Mesendoderm (in vitro differentiated cells): ENCODE measurements around the gene C22orf15.

Experiments used
- DNase-seq: peaks from one replicate; pipeline ENCODE4 v3.0.0; 2013
- H2AK5ac ChIP-seq: 2 replicates; pipeline ENCODE4 v1.6.1; 2013; ENCODE audit warnings: low read length, inconsistent platforms
- H2BK120ac ChIP-seq: 2 replicates; pipeline ENCODE4 v1.6.1; 2013; ENCODE audit warnings: low read depth, mild to moderate bottlenecking, low read length, moderate library complexity, mixed read lengths
- H2BK15ac ChIP-seq: replicated peaks from 2 replicates; pipeline ENCODE4 v1.6.1; 2013; ENCODE audit warnings: low read depth, mild to moderate bottlenecking, moderate library complexity
- H2BK5ac ChIP-seq: 2 replicates; pipeline ENCODE4 v1.6.1; 2013; ENCODE audit warnings: low read length, inconsistent platforms
- H3K18ac ChIP-seq: 2 replicates; pipeline ENCODE4 v1.6.1; 2013; ENCODE audit warnings: mild to moderate bottlenecking, low read length, mixed read lengths
- H3K23ac ChIP-seq: one replicate; pipeline ENCODE4 v1.6.1; 2013; ENCODE audit warnings: low read length
- H3K27ac ChIP-seq: 2 replicates; pipeline ENCODE4 v1.5.1; 2013; ENCODE audit warnings: low read depth, mild to moderate bottlenecking, inconsistent platforms, low read length, moderate library complexity
- H3K27me3 ChIP-seq: 2 replicates; pipeline ENCODE4 v1.6.1; 2013; ENCODE audit warnings: low read length, control low read depth, mild to moderate bottlenecking, inconsistent platforms; ENCODE audit not compliant: insufficient read depth, poor library complexity
- H3K36me3 ChIP-seq: 2 replicates; pipeline ENCODE4 v1.6.1; 2013; ENCODE audit warnings: low read length, inconsistent platforms; ENCODE audit not compliant: control insufficient read depth, insufficient read depth
- H3K4ac ChIP-seq: one replicate; pipeline ENCODE4 v1.6.1; 2013; ENCODE audit warnings: low read depth, mild to moderate bottlenecking, low read length, moderate library complexity
- H3K4me1 ChIP-seq: 2 replicates; pipeline ENCODE4 v1.6.1; 2013; ENCODE audit warnings: low read depth, low read length, inconsistent platforms; ENCODE audit not compliant: control insufficient read depth
- H3K4me2 ChIP-seq: 2 replicates; pipeline ENCODE4 v1.6.1; 2013; ENCODE audit warnings: low read length
- H3K4me3 ChIP-seq: 2 replicates; pipeline ENCODE4 v1.5.1; 2013; ENCODE audit warnings: mild to moderate bottlenecking, low read length
- H3K56ac ChIP-seq: one replicate; pipeline ENCODE4 v1.6.1; 2013; ENCODE audit warnings: low read length
- H3K79me1 ChIP-seq: 2 replicates; pipeline ENCODE4 v1.6.1; 2013; ENCODE audit warnings: low read length, inconsistent platforms
- H3K79me2 ChIP-seq: 2 replicates; pipeline ENCODE4 v1.6.1; 2013; ENCODE audit warnings: mild to moderate bottlenecking, low read length; ENCODE audit not compliant: control insufficient read depth, insufficient read depth
- H3K9ac ChIP-seq: 2 replicates; pipeline ENCODE4 v1.6.1; 2013; ENCODE audit warnings: low read length, inconsistent platforms
- H4K5ac ChIP-seq: one replicate; pipeline ENCODE4 v1.6.1; 2013; ENCODE audit warnings: low read length
- H4K8ac ChIP-seq: one replicate; pipeline ENCODE4 v1.6.1; 2013; ENCODE audit warnings: low read depth, mild to moderate bottlenecking, control low read depth, low read length, moderate library complexity
- WGBS: extraction: QIAGEN DNeasy Blood & Tissue Kit; methylation state at CpG from one replicate; pipeline ENCODE4 v1.1.7; 2013; ENCODE audit warnings: low lambda C conversion rate, missing lambda C conversion rate; ENCODE audit not compliant: insufficient coverage; ENCODE audit errors: extremely low coverage; 5-methylcytosine and 5-hydroxymethylcytosine counted together

The C22orf15 gene

DNA sequence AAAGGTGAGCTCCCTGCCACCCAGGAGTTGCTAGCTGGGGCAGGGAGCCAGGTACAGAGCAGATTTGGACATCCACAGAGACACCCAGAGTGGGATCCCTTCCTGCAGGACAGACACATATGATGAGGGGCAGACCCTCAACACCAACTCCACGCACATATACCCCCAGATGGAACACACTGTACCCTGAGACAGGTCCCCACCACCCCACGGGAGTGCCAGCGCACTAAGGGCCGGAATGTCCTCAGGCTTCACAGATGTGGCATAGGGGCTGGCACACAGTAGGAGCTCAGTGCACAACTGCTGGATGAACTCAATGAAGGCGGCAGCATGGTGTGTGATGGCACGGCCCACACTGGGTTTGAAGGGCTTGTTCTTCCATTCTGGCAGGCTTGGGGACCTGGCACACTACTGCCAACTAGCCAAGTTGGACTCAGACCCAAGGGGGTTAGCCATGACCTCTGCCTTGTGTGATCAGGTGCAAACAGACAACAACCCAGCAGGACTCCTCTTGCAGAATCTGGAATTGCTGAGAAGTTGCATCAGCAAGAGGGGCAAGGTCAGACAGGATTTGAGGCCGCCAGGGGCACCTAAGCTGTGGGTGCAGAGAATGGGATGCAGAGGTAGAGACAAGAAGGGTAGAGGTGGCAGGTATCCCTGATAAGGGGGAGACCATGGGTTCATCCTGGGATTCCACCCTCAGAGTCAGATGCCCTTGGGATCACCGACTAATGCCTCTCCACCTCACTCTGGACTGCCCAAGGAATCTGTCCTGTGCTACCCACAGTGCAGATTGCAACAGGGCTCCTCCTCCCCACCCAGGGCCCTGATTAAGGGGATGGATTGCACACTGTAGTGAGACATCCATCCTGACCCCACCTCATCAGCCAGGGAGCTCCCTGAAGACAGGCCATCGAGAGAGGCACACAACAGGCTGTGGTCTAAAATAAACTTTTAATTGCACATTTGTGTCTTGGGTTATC lies 2.4 kb downstream of the C22orf15 start:
- Histone ChIP-seq H3K4ac (no peak overlapping the region), H3K79me2 (no peaks in the 10 kb centered on the region), H3K27ac (no peak overlapping the region), H3K36me3 (no peaks in the 10 kb centered on the region), H3K4me3 (no peak overlapping the region), H3K4me1 (peaks cover 14% of the 10 kb centered on the region), H3K56ac (peak overlapping the region; percentile 34), H3K27me3 (no peaks in the 10 kb centered on the region), H2BK120ac (no peak overlapping the region), H3K79me1 (peaks cover 4% of the 10 kb centered on the region), H3K4me2 (no peak overlapping the region), H2AK5ac (no peak overlapping the region), H3K9ac (no peak overlapping the region), H2BK5ac (no peak overlapping the region), H3K18ac (no peak overlapping the region), H3K23ac (no peak overlapping the region), H2BK15ac (no peak overlapping the region), H4K8ac (no peak overlapping the region), H4K5ac (no peak overlapping the region)
- DNase-seq, result peak; percentile 51
- no CpG with 5 or more reads among the region's 9 CpGs for WGBS

DNA sequence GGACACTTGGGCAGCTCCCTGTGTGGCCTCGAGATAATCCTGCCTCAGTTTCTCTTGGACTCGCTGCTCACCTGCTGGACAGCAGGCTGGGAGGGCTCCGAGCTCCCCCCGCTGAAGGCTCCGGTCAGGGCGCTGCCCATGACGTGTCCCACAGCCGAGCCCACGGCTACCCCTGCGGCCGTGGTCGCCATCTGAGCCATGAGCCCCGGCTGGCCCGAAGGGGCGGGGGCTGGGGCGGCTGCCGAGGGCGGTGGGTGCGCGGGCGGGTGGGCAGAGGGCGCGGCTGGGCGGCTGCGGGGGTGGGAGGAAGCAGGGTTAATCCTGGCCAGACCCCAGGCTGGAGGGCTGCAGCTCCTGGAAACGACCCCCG lies 4.5 kb downstream of the C22orf15 start:
- no peak for DNase-seq
- H3K4ac ChIP-seq, result peak overlapping the region; percentile 82
- peak overlapping the region; percentile 71 for H3K18ac ChIP-seq
- H2AK5ac ChIP-seq, result peak overlapping the region; percentile 20
- H3K4me3 ChIP-seq, result peak overlapping the region; percentile 80
- peak overlapping the region; percentile 90 for H3K4me2 ChIP-seq
- no peak overlapping the region for H2BK5ac ChIP-seq
- no peak overlapping the region for H4K8ac ChIP-seq
- H3K79me2 ChIP-seq, result no peaks in the 10 kb centered on the region
- H4K5ac ChIP-seq, result no peak overlapping the region
- no peak overlapping the region for H2BK15ac ChIP-seq
- H3K9ac ChIP-seq, result peak overlapping the region; percentile 83
- H3K79me1 ChIP-seq, result peaks cover 4% of the 10 kb centered on the region
- peaks cover 14% of the 10 kb centered on the region for H3K4me1 ChIP-seq
- H2BK120ac ChIP-seq, result no peak overlapping the region
- H3K23ac ChIP-seq, result no peak overlapping the region
- no peaks in the 10 kb centered on the region for H3K27me3 ChIP-seq
- WGBS, result no CpG with 5 or more reads among the region's 27 CpGs
- peak overlapping the region; percentile 94 for H3K56ac ChIP-seq
- H3K36me3 ChIP-seq, result no peaks in the 10 kb centered on the region
- H3K27ac ChIP-seq, result no peak overlapping the region

DNA sequence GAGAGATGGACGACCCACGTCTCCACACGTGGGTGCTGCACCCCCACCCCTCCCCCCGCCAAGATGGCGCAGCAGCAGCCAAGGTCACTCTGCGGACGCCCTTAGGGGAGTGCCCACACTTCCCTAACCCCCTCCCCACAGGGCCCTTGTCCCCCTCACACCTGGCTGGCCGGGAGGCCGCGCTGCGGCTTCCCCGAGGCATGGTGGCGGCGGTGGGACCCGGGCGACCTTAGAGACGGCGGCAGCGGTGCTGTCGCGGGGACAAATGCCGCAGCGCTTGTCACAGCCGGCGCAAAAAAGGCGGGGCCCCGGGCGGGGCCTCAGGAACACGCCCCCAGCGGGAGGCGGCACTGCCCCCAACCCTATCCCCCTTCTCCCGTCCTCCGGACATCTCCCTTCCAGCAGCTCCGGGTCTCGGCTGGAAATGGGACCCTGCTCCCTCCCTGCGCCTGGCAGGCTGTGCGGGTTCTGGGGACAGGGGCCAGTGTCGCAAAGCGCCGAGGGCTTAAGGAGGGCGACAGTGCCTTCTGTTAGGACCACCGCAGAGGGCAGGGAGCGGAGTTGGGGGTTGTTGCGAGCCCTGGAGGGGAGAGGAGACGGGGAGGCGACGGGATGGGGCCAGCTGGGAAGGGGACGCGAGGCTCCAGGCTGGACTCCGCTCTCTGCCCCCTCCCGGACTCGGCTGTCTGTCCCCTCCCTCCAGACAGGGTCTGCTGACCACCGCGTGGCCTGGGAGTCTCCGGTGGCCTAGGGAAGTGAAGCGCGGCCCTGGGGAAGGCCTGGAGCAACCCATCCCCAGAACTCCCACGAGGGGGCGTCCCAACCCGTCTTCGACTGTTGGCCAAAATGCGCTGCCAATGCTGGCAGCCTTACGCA lies 5.1 kb downstream of the C22orf15 start, which contains the start of gene CHCHD10:
Gene CHCHD10 (minus strand): TSS at position 300 of the 876 bp plus-strand sequence. CDS start 98 bp downstream, at position 202.
- peak within 1 kb of the TSS; percentile 82 for H3K4ac ChIP-seq
- peak within 1 kb of the TSS; percentile 20 for H2AK5ac ChIP-seq
- WGBS, result no CpG with 5 or more reads among the region's 63 CpGs
- H3K4me3 ChIP-seq, result peak within 1 kb of the TSS; percentile 80
- no peak within 1 kb of the TSS for H2BK15ac ChIP-seq
- H3K9ac ChIP-seq, result peak within 1 kb of the TSS; percentile 83
- peak within 1 kb of the TSS; percentile 26 for H2BK5ac ChIP-seq
- no peak within 1 kb of the TSS for H4K5ac ChIP-seq
- no peak within 1 kb of the TSS for H4K8ac ChIP-seq
- peak within 1 kb of the TSS; percentile 100 for H3K4me2 ChIP-seq
- no peaks in the 10 kb centered on the region for H3K36me3 ChIP-seq
- H3K27ac ChIP-seq, result peak within 1 kb of the TSS; percentile 15
- peak; percentile 92 for DNase-seq
- H3K56ac ChIP-seq, result peak within 1 kb of the TSS; percentile 98
- H3K23ac ChIP-seq, result no peak within 1 kb of the TSS
- no peak within 1 kb of the TSS for H2BK120ac ChIP-seq
- H3K18ac ChIP-seq, result peak within 1 kb of the TSS; percentile 82
- H3K79me2 ChIP-seq, result no peaks in the 10 kb centered on the region
- no peaks in the 10 kb centered on the region for H3K27me3 ChIP-seq
- H3K4me1 ChIP-seq, result peaks cover 11% of the 10 kb centered on the region
- peaks cover 4% of the 10 kb centered on the region for H3K79me1 ChIP-seq

DNA sequence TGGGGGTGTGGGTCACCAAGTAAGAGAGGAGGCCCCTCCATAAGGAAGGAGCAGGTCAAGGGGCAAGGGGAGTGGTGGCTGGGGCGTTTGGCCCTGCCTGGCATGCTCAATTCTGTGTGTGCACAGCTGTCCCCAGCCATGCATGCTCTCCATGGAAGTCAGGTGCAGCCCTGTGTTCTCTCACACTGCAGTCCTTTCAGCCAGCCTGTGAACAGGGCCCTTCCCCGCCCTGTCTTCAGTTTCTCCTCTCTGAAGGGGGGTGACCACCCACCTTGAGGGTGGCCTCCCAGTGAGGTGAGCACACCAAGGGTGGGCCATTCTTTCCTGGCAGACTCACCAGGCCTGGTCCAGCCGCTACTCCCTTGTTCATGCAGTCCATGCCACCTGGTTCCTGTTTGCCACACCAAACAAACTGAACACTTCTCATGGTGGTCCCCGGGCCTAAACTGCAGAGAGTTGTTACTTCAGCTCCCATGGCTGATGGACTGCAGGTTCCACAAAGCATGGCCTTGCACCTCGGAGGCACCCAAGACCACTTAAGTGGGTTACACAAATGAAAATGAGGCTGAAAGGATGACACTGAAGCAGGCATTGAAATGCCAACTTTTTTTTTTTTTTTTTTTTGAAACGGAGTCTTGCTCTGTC lies 6.7 kb downstream of the C22orf15 start:
- H3K9ac ChIP-seq, result no peak overlapping the region
- no peak overlapping the region for H3K18ac ChIP-seq
- H3K4me2 ChIP-seq, result no peak overlapping the region
- H3K27me3 ChIP-seq, result peaks cover 3% of the 10 kb centered on the region
- peaks cover 4% of the 10 kb centered on the region for H3K79me1 ChIP-seq
- no peak overlapping the region for H2BK15ac ChIP-seq
- no peak overlapping the region for H3K23ac ChIP-seq
- DNase-seq, result no peak
- H3K36me3 ChIP-seq, result no peaks in the 10 kb centered on the region
- H2BK5ac ChIP-seq, result no peak overlapping the region
- H3K79me2 ChIP-seq, result no peaks in the 10 kb centered on the region
- no CpG with 5 or more reads among the region's 6 CpGs for WGBS
- no peak overlapping the region for H3K4ac ChIP-seq
- H3K4me1 ChIP-seq, result peaks cover 4% of the 10 kb centered on the region
- H2AK5ac ChIP-seq, result no peak overlapping the region
- no peak overlapping the region for H4K5ac ChIP-seq
- no peak overlapping the region for H3K4me3 ChIP-seq
- H4K8ac ChIP-seq, result no peak overlapping the region
- H3K27ac ChIP-seq, result no peak overlapping the region
- peak overlapping the region; percentile 10 for H3K56ac ChIP-seq
- H2BK120ac ChIP-seq, result no peak overlapping the region

- no peak overlapping the region for H3K4me3 ChIP-seq
- H3K9ac ChIP-seq, result peak overlapping the region; percentile 66
- H3K4me1 ChIP-seq, result peaks cover 3% of the 10 kb centered on the region
- peak overlapping the region; percentile 39 for H3K4me2 ChIP-seq
- H3K4ac ChIP-seq, result no peak overlapping the region
- H3K27me3 ChIP-seq, result peaks cover 3% of the 10 kb centered on the region
- peak overlapping the region; percentile 64 for H3K18ac ChIP-seq
- no peak overlapping the region for H2BK5ac ChIP-seq
- no peak overlapping the region for H4K8ac ChIP-seq
- no peak overlapping the region for H2BK120ac ChIP-seq
- no peaks in the 10 kb centered on the region for H3K79me1 ChIP-seq
- no peak overlapping the region for H2AK5ac ChIP-seq
- H3K23ac ChIP-seq, result no peak overlapping the region
- DNase-seq, result no peak
- H3K56ac ChIP-seq, result peak overlapping the region; percentile 83
- no peak overlapping the region for H4K5ac ChIP-seq
- WGBS, result no CpG with 5 or more reads among the region's 6 CpGs
- H2BK15ac ChIP-seq, result no peak overlapping the region
- H3K27ac ChIP-seq, result no peak overlapping the region
- no peaks in the 10 kb centered on the region for H3K36me3 ChIP-seq
- H3K79me2 ChIP-seq, result no peaks in the 10 kb centered on the region
These were observed 9.5 kb downstream of the C22orf15 start for GRCh38 chr22:23772315-23772648.
